K562 (cell line): Measurements from ENCODE around the gene TCAP. TPM values are rescaled to one million over a fixed set of nuclear protein-coding genes. Genes with fewer than 3 reads are reported as not detected.

Source experiments
- ATAC-seq: fragments of 200-7000 bp; cut with Tn5 transposase; 3 replicates; pipeline ENCODE4 v1.9.1; 2020; ENCODE audit warnings: moderate library complexity
- BruUV-seq: library from RNA; stranded (reverse); fragments of 400-500 nt; replicated peaks from 2 replicates; lab custom pipeline; 2021; lab: Mats Ljungman, UMichigan
- CTCF ChIA-PET: fragments of 300-600 bp; formaldehyde crosslinking; extraction: SDS; loops from one replicate; lab custom pipeline; 2021; ENCODE audit warnings: low intra/inter-chr PET ratio; lab: Yijun Ruan, JAX
- POLR2A ChIA-PET: fragments of 300-600, 350-650 bp; sonication (Branson Sonifier 250); formaldehyde crosslinking; extraction: SDS; loops from one replicate; lab custom pipeline; 2021; ENCODE audit warnings: antibody characterized with exemption, inconsistent platforms; lab: Yijun Ruan, JAX
- DNase-seq, 4 experiments: peaks; one replicate each; pipeline versions ENCODE4 v3.0.0 to v3.0.0-alpha.2; 2011 to 2018; ENCODE audit warnings: low spot score in 3 of 4, mixed read lengths in 3 of 4; ENCODE audit errors: extremely low read depth in 1 of 4
- FAIRE-seq: peaks from 2 replicates; lab custom pipeline; 2011; peaks lifted over from hg19 to GRCh38; lab: Jason Lieb, UNC
- H2AFZ ChIP-seq: 2 replicates; pipeline ENCODE4 v1.6.0; 2011; ENCODE audit warnings: low read depth, low read length, control low read depth, inconsistent platforms
- H3K27ac ChIP-seq: fragments of 200-600 bp; 3 replicates; pipeline ENCODE4 v1.8.0; 2011; ENCODE audit warnings: low read depth, mild to moderate bottlenecking, control low read depth, inconsistent platforms, low read length, moderate library complexity, mixed read lengths; ENCODE audit errors: extremely low read depth
- H3K27me3 ChIP-seq, 2 experiments: fragments of 300-600 bp in 1 of 2; 2 replicates in 1 of 2; 3 replicates in 1 of 2; pipeline versions ENCODE4 v1.6.0 to v1.8.0; 2011; ENCODE audit warnings: inconsistent platforms in 2 of 2, low read length in 2 of 2, mild to moderate bottlenecking in 1 of 2, mixed read lengths in 1 of 2, moderate library complexity in 1 of 2; ENCODE audit not compliant: control insufficient read depth in 2 of 2, insufficient read depth in 2 of 2
- H3K36me3 ChIP-seq: fragments of 300-600 bp; 3 replicates; pipeline ENCODE4 v1.8.0; 2011; ENCODE audit warnings: mild to moderate bottlenecking, low read length, inconsistent platforms; ENCODE audit not compliant: control insufficient read depth, insufficient read depth
- H3K4me1 ChIP-seq, 2 experiments: fragments of 200-600 bp in 1 of 2; replicated peaks in 1 of 2; 2 replicates in 1 of 2; 3 replicates in 1 of 2; pipeline versions ENCODE4 v1.5.1 to v1.8.0; 2011; ENCODE audit warnings: inconsistent platforms in 2 of 2, low read length in 2 of 2, mild to moderate bottlenecking in 1 of 2, mixed read lengths in 1 of 2, moderate library complexity in 1 of 2; ENCODE audit not compliant: control insufficient read depth in 2 of 2, insufficient read depth in 2 of 2
- H3K4me2 ChIP-seq: 2 replicates; pipeline ENCODE4 v1.6.1; 2011; ENCODE audit warnings: low read length, control low read depth, inconsistent platforms, mixed read lengths; ENCODE audit not compliant: insufficient read depth
- H3K4me3 ChIP-seq: fragments of 200-600 bp; sonication (generic), shearing (Covaris generic); 2 replicates; pipeline ENCODE4 v1.5.1; 2016; ENCODE audit warnings: control low read depth, inconsistent platforms
- H3K79me2 ChIP-seq: fragments of 200-600 bp; 3 replicates; pipeline ENCODE4 v1.8.0; 2011; ENCODE audit warnings: low read length, inconsistent platforms; ENCODE audit not compliant: control insufficient read depth, insufficient read depth
- H3K9ac ChIP-seq, 2 experiments: 2 replicates each; pipeline versions ENCODE4 v1.6.0 to v1.6.1; 2011; ENCODE audit warnings: low read depth in 2 of 2, low read length in 2 of 2, control low read depth in 1 of 2, inconsistent platforms in 1 of 2, mild to moderate bottlenecking in 1 of 2, mixed read lengths in 1 of 2; ENCODE audit not compliant: insufficient read depth in 1 of 2
- H3K9me1 ChIP-seq: one replicate; pipeline ENCODE4 v1.6.0; 2011; ENCODE audit warnings: inconsistent platforms, mild to moderate bottlenecking, low read length, moderate library complexity; ENCODE audit not compliant: control insufficient read depth, insufficient read depth
- H3K9me3 ChIP-seq: replicated peaks from 2 replicates; pipeline ENCODE4 v1.5.1; 2011; ENCODE audit warnings: low read depth, low read length, inconsistent platforms; ENCODE audit not compliant: control insufficient read depth, insufficient read depth
- H4K20me1 ChIP-seq: replicated peaks from 2 replicates; pipeline ENCODE4 v1.6.1; 2011; ENCODE audit warnings: low read length, inconsistent platforms, mixed read lengths; ENCODE audit not compliant: control insufficient read depth, insufficient read depth
- BCOR ChIP-seq: fragments of 450-650 bp; IDR thresholded peaks from 2 replicates; pipeline ENCODE4 v1.6.1; 2016
- ZNF766 ChIP-seq: fragments of 200-800 bp; sonication (Bioruptor generic); conservative IDR thresholded peaks from 2 replicates; pipeline ENCODE4 v1.6.1; 2016; ENCODE audit warnings: missing genetic modification characterization, missing compliant biosample characterization
- WGBS: fragments of 100-300 bp; shearing (Covaris generic); methylation state at CpG from one replicate; pipeline ENCODE4 v1.1.6; 2016; ENCODE audit warnings: low coverage, mixed read lengths; ENCODE audit not compliant: insufficient coverage; ENCODE audit errors: missing lambda C conversion rate; 5-methylcytosine and 5-hydroxymethylcytosine counted together
- in situ Hi-C: fragments of 300-500 bp; cut with MboI; formaldehyde crosslinking; loops from 4 replicates; pipeline ENCODE4 v1.15.0; 2018; ENCODE audit warnings: inconsistent platforms, mixed read lengths
- intact Hi-C: fragments of 100-400 bp; cut with micrococcal nuclease; formaldehyde crosslinking; loops from 2 replicates; pipeline ENCODE4 v1.14.2; 2022
- polyA plus RNA-seq, 8 experiments: library from polyadenylated mRNA; depleted of rRNA in 4 of 8; stranded (reverse) in 5 of 8; unstranded in 3 of 8; fragments of >200 nt; fragmentation: Nextera tagmentation in 2 of 8; fragmentation: Illumina TruSeq in 1 of 8; extraction: Ambion mirVana in 2 of 8; extraction: Trizol in 1 of 8; gene quantifications; 2 replicates each; pipeline versions ENCODE4 v1.2.1 to v1.2.3, GENCODE V29; 2011 to 2014; ENCODE audit warnings: inconsistent platforms in 1 of 8, missing spikeins in 1 of 8
- total RNA-seq, 7 experiments: library from RNA; depleted of rRNA in 6 of 7; stranded (reverse); fragments of >200 nt in 6 of 7; fragmentation: Illumina TruSeq in 2 of 7; extraction: Trizol in 2 of 7; gene quantifications; 2 replicates each; pipeline versions ENCODE4 v1.2.1 to v1.2.3, GENCODE V29; 2011 to 2021; ENCODE audit warnings: low replicate concordance in 1 of 7

Gene TCAP
- total and polyA plus RNA-seq, 9 of the 15 experiments (the other 6 are each of a cell fraction or from before 2014, with no cell fraction given), result 0.33 to 1.4 (median 0.82) TPM; not detected in 2

DNA sequence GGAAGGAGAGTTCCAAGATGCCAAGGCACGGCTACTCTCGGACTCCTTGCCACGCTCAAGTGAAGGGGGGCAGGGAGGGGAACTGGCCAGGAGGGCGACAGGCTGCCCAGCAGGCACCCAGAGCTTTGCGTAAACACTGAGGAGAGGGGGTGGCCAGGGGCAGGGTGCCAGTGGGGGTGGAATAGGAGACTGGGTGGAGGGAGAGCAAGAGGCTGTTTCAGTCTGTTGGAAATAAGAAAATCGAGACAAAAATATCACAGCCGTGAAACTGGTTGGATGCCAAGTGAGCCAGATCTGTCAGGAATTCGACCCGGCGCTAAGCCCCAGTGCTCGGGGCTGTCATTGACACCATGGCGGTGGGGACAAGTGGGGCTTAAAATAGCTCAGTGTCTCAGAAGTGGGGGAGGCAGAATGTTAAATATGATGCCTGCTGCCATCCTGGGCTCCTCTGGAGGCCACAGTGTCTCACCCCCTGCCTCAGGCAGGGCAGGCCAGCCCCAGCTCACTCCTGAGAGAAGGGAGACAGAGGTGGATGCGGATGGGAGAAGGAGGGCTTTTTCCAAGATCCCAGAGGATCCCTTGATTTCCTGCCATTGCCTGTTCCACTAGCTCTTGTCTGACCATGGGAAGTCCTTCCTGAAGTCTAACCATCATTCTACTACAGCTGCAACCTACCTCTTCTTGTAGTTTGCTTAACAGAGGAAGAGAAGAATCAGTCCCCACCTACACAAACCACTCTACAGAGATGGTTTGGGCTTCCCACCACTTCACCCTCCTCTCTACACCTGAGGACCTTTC, 12.6 kb downstream of the TCAP start:
- no peak for DNase-seq
- POLR2A ChIA-PET, result interaction anchor here (0.6 to 2.2 kb wide), 4 partner anchors 10 to 56 kb away, joined by 3 to 16 read pairs (median 4); partner anchors contain the start of gene PGAP3
- 67% methylated on average over 9 of the region's 13 CpGs for WGBS
- peak overlapping the region in 1 of 2 experiments; percentile 70; a peak in 1 of 4 replicates for H3K9ac ChIP-seq
- no peak overlapping the region for H3K27ac ChIP-seq
- CTCF ChIA-PET, result interaction anchor here (0.6 kb wide), 1 partner anchor 206 kb away, joined by 4 read pairs; no protein-coding TSS in a partner anchor
- in situ Hi-C loops, result no loop called here
- no peaks in the 10 kb centered on the region for H3K9me1 ChIP-seq
- ATAC-seq, result no peak
- TF ChIP-seq ZNF766 (CRISPR knock-in tag) (no peak), BCOR (0 out of 2 replicates have a peak, but pooled peaks have one; percentile 30)
- TF ChIP-seq, all 486 proteins: peak for 1
- H3K9me3 ChIP-seq, result no peaks in the 10 kb centered on the region
- no peak overlapping the region for H3K4me2 ChIP-seq
- H3K79me2 ChIP-seq, result no peaks in the 10 kb centered on the region
- FAIRE-seq, result no peak
- no peak overlapping the region for H3K4me3 ChIP-seq
- H3K27me3 ChIP-seq, result no peaks in the 10 kb centered on the region
- H4K20me1 ChIP-seq, result no peaks in the 10 kb centered on the region
- intact Hi-C loops, result no loop called here
- H3K4me1 ChIP-seq, result peaks cover 30 to 54% of the 10 kb centered on the region in 2 experiments; a peak in 4 of 5 replicates
- BruUV-seq, result no TSS peak
- H3K36me3 ChIP-seq, result peaks cover 5% of the 10 kb centered on the region; the same call in 2 of the 3 replicates
- H2AFZ ChIP-seq, result no peak overlapping the region
